Immature natural killer cell (primary cell): ENCODE results near the gene KCNN1. TPM values are rescaled to one million over a fixed set of nuclear protein-coding genes. Genes with fewer than 3 reads are reported as not detected.

Source experiments
- polyA plus RNA-seq, 3 donors: library from polyadenylated mRNA; unstranded; fragments of 300-500 nt; fragmentation: Illumina TruSeq; gene quantifications; one replicate each; pipeline ENCODE4 v1.2.3, GENCODE V29; 2021

KCNN1 gene
- polyA plus RNA-seq, 3 donors from 2014 or later: not detected

Other genes starting within 250 kb of the KCNN1 start
- gene MAP1S, start 247.6 kb upstream of the KCNN1 start, polyA plus RNA-seq: 10 to 100 TPM; 14.7 to 51.5 (median 17.7) TPM
- 10 to 100 TPM in 1 of 3 donors, 1 to 10 TPM in 2; 2.0 to 27.0 (median 6.7) TPM for gene FCHO1, start 215.6 kb upstream of the KCNN1 start, polyA plus RNA-seq
- not detected for gene B3GNT3, start 172.0 kb upstream of the KCNN1 start, polyA plus RNA-seq
- gene INSL3, start 145.6 kb upstream of the KCNN1 start, polyA plus RNA-seq: 1 to 10 TPM in 1 of 3 donors, under 1 TPM in 1, not detected in 1; 0.60 to 2.0 TPM
- 10 to 100 TPM; 43.5 to 79.8 (median 47.4) TPM for gene JAK3, start 119.1 kb upstream of the KCNN1 start, polyA plus RNA-seq
- 1,000 to 10,000 TPM; 1,385 to 2,434 (median 1,562) TPM for gene RPL18A, start 107.2 kb upstream of the KCNN1 start, polyA plus RNA-seq
- 1 to 10 TPM in 1 of 3 donors, under 1 TPM in 1, not detected in 1; 0.75 to 1.4 TPM for gene SLC5A5, start 95.2 kb upstream of the KCNN1 start, polyA plus RNA-seq
- gene CCDC124, start 34.1 kb upstream of the KCNN1 start, polyA plus RNA-seq: 10 to 100 TPM; 45.5 to 76.9 (median 52.1) TPM
- 10 to 100 TPM; 31.4 to 39.2 (median 38.6) TPM for gene ARRDC2, start 41.1 kb downstream of the KCNN1 start, polyA plus RNA-seq
- 100 to 1,000 TPM in 1 of 3 donors, 10 to 100 TPM in 2; 62.7 to 105 (median 83.3) TPM for gene IL12RB1, start 119.8 kb downstream of the KCNN1 start, polyA plus RNA-seq
- gene MAST3, start 130.7 kb downstream of the KCNN1 start, polyA plus RNA-seq: 10 to 100 TPM in 2 of 3 donors, 1 to 10 TPM in 1; 7.3 to 39.1 (median 12.6) TPM
- gene PIK3R2, start 186.1 kb downstream of the KCNN1 start, polyA plus RNA-seq: 1 to 10 TPM; 1.7 to 4.7 (median 3.5) TPM
- 100 to 1,000 TPM in 1 of 3 donors, 10 to 100 TPM in 2; 49.0 to 184 (median 83.1) TPM for gene IFI30, start 206.7 kb downstream of the KCNN1 start, polyA plus RNA-seq
- 10 to 100 TPM; 12.2 to 17.7 (median 15.4) TPM for gene MPV17L2, start 226.1 kb downstream of the KCNN1 start, polyA plus RNA-seq
- gene RAB3A, start 236.9 kb downstream of the KCNN1 start, polyA plus RNA-seq: 1 to 10 TPM in 2 of 3 donors, under 1 TPM in 1; 0.77 to 1.1 (median 1.1) TPM